Measurements from ENCODE around the gene FSTL5.

Gene FSTL5

DNA sequence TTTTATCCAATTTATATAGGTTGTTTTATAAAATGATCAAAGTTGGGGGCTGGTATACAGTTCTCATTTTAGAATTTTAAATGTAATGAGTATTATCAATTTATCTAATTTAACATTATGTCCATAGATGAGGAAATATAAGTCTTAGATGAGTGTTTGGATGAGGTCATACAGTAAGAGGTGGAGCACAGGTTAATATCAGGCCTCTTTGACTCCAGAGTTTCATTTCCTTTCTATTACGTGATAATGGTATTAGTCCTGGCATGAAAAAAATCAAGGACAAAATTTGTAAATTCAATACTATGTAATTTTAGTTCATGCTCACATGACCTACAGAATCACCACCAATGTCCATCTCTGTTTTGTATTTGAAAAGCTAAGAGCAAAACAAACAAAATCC lies 269.8 kb downstream of the FSTL5 start:
- TF ChIP-seq EZH2 (IDR thresholded peaks at IDR 0.05) = no peak
- no peak for TF ChIP-seq POLR2AphosphoS5 (IDR thresholded peaks at IDR 0.05; ENCODE audit: borderline replicate concordance, low read depth, low read length)
- no peak for TF ChIP-seq FOXP2 (optimal IDR thresholded peaks at IDR 0.05; ENCODE audit: control extremely low read depth, extremely low read length, insufficient read depth)
- no peak overlapping the region for H3K4me3 ChIP-seq
- no peak overlapping the region for H3K9ac ChIP-seq (ENCODE audit: insufficient read length)
- H3K36me3 ChIP-seq (ENCODE audit: insufficient read depth, low read length) = no peaks in the 10 kb centered on the region
- H3K9me3 ChIP-seq (ENCODE audit: low read depth, low read length) = no peaks in the 10 kb centered on the region
- DNase-seq (ENCODE audit: low read depth, low spot score) = no peak
- no peak overlapping the region for H3K27ac ChIP-seq

DNA sequence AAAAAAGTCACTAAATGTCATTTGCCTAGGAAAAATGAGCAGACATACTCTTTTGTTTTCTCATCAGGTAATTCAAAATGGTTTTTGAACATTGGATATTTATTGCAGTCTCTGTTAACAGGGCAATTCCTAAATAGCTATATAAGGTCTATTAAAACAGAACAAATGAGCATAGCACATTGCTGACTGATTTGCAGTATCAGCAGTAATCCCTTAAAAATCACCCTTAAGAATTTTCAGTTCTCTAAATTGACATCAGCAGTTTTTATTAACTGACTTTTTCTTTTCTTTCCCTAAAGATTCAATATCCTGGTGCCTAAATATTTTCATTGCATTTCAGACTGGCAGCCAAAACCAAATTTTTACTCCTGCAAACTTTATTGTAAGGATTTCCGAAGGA lies 270.2 kb downstream of the FSTL5 start:
- Histone ChIP-seq H3K4me3 (no peak overlapping the region), H3K36me3 (ENCODE audit: insufficient read depth, low read length) (no peaks in the 10 kb centered on the region), H3K27ac (no peak overlapping the region), H3K9ac (ENCODE audit: insufficient read length) (no peak overlapping the region), H3K9me3 (ENCODE audit: low read depth, low read length) (no peaks in the 10 kb centered on the region)
- no peak for TF ChIP-seq FOXP2 (optimal IDR thresholded peaks at IDR 0.05; ENCODE audit: control extremely low read depth, extremely low read length, insufficient read depth)
- no peak for TF ChIP-seq EZH2 (IDR thresholded peaks at IDR 0.05)
- no peak for TF ChIP-seq POLR2AphosphoS5 (IDR thresholded peaks at IDR 0.05; ENCODE audit: borderline replicate concordance, low read depth, low read length)
- no peak for DNase-seq (ENCODE audit: low read depth, low spot score)

DNA sequence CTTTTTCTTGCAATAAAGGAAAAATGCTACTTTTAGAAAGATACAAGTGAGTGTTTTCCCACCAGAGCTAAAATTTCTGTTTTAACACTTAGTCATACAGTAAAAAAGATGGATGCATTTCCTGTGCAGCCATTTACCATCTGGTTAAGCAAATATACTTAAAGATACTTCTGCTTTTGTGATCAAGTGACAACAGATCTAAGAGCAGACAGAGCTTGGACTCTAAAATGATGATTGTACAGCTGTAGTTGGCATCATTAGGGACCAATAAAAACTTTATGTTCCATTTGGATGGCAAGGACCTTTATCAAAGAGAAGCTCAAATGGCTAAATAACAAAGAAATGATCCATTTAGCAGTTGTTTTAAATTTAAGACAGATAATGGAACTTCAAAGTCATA lies 270.8 kb downstream of the FSTL5 start:
- Histone ChIP-seq H3K4me3 (no peak overlapping the region), H3K36me3 (ENCODE audit: insufficient read depth, low read length) (no peaks in the 10 kb centered on the region), H3K9me3 (ENCODE audit: low read depth, low read length) (no peaks in the 10 kb centered on the region), H3K9ac (ENCODE audit: insufficient read length) (no peak overlapping the region), H3K27ac (no peak overlapping the region)
- TF ChIP-seq FOXP2 (optimal IDR thresholded peaks at IDR 0.05; ENCODE audit: control extremely low read depth, extremely low read length, insufficient read depth) (no peak), EZH2 (IDR thresholded peaks at IDR 0.05) (no peak), POLR2AphosphoS5 (IDR thresholded peaks at IDR 0.05; ENCODE audit: borderline replicate concordance, low read depth, low read length) (no peak)
- DNase-seq (ENCODE audit: low read depth, low spot score) = no peak

DNA sequence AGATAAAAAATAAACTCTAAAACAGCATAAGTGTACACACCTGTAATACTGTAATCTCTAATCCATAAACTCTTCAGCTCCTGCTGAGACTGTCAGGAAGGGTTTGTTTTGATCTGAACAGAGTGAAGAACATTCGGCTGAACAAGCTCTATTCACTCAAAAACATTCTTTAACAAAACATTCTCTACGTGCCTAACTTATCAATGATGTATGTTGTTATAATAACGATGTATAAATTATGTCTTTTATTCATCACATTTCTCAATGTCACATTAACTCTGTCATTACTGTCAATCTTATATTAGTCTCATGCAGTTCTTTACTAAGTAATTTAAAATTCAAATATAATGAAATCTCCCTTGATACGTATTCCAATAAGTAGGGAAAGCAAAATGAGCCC lies 280.6 kb downstream of the FSTL5 start:
- TF ChIP-seq EZH2 (IDR thresholded peaks at IDR 0.05) (no peak), FOXP2 (optimal IDR thresholded peaks at IDR 0.05; ENCODE audit: control extremely low read depth, extremely low read length, insufficient read depth) (no peak), POLR2AphosphoS5 (IDR thresholded peaks at IDR 0.05; ENCODE audit: borderline replicate concordance, low read depth, low read length) (no peak)

DNA sequence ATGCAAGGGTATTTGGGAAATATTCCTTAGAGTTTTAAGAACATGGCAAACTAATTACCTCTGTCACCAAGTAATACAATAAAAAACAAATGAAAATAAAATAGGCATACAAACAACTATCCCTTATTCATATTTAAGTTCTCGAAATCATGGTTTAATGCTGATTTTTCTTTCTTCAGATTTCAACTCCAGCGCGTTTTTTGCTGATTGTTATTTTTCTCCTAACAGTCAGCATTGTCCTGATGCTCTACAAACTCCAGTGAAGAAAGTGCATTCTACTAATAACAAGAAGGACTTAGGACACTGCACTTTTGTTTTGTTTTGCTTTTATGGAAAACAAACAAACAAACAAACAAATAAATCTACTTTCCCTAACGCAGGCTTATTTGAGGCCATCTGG lies 282.4 kb downstream of the FSTL5 start:
- no peaks in the 10 kb centered on the region for H3K9me3 ChIP-seq (ENCODE audit: low read depth, low read length)
- TF ChIP-seq POLR2AphosphoS5 (IDR thresholded peaks at IDR 0.05; ENCODE audit: borderline replicate concordance, low read depth, low read length) = no peak
- no peak for TF ChIP-seq FOXP2 (optimal IDR thresholded peaks at IDR 0.05; ENCODE audit: control extremely low read depth, extremely low read length, insufficient read depth)
- no peak for TF ChIP-seq EZH2 (IDR thresholded peaks at IDR 0.05)

More for the DNA sequence above, 280.6 kb downstream of the FSTL5 start:
- Histone ChIP-seq H3K4me3 (no peak overlapping the region), H3K9ac (ENCODE audit: insufficient read length) (no peak overlapping the region), H3K9me3 (ENCODE audit: low read depth, low read length) (no peaks in the 10 kb centered on the region), H3K36me3 (ENCODE audit: insufficient read depth, low read length) (no peaks in the 10 kb centered on the region), H3K27ac (no peak overlapping the region)
- no peak for DNase-seq (ENCODE audit: low read depth, low spot score)

DNA sequence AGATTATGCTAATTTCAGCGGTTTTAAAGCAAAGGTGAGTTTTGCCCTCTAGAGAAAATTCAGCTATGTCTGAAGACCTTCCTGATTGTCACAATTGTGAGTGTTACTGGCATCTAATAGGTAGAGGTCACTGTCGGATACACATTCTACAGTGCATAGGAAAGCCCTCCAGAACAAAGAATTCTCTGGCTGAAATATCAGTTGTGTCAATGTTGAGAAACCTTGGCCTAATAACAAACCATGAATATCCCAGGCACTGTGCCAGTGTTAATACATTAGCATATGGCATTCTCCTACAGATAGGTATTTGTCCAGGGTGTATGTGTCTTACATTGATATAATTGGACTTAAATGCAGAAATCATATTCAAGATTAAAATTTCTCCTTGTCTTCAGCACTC lies 294.3 kb downstream of the FSTL5 start:
- no peak for DNase-seq (ENCODE audit: low read depth, low spot score)
- H3K4me3 ChIP-seq = no peak overlapping the region
- H3K27ac ChIP-seq = no peak overlapping the region
- no peaks in the 10 kb centered on the region for H3K36me3 ChIP-seq (ENCODE audit: insufficient read depth, low read length)
- H3K9ac ChIP-seq (ENCODE audit: insufficient read length) = no peak overlapping the region
- TF ChIP-seq POLR2AphosphoS5 (IDR thresholded peaks at IDR 0.05; ENCODE audit: borderline replicate concordance, low read depth, low read length) = no peak
- TF ChIP-seq EZH2 (IDR thresholded peaks at IDR 0.05) = no peak
- H3K9me3 ChIP-seq (ENCODE audit: low read depth, low read length) = no peaks in the 10 kb centered on the region

More for the DNA sequence above, 282.4 kb downstream of the FSTL5 start:
- no peak overlapping the region for H3K9ac ChIP-seq (ENCODE audit: insufficient read length)
- no peak overlapping the region for H3K27ac ChIP-seq
- no peak overlapping the region for H3K4me3 ChIP-seq
- no peaks in the 10 kb centered on the region for H3K36me3 ChIP-seq (ENCODE audit: insufficient read depth, low read length)
- no peak for DNase-seq (ENCODE audit: low read depth, low spot score)

DNA sequence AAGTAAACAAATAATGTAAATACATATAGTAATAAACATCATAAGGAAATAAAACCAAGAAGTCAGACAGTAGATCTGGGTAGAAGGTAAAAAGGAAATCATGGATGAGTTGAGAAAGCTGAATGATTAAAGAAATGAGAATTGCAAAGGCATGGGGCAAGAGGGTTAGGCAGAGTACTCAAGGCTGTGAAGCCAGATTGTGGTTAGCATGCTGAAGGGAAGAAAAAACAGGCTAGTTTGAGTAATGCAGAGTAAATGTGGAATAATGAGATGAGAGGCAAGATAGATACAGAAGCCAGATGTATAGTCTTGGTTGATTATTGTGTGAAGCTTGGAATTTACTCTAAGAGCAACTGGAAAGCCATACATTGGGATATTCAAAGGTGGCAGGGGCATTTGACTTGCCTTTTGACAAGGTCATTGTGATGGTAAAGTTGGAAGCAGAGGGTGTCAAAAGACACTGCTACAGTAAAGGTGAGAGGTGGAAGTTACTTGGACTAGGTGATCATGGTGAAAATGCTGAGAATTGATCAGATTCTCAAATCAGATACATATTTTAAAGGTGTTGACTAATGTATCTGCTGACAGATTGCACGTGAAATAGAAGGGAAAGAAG lies 307.0 kb downstream of the FSTL5 start:
- Histone ChIP-seq H3K9ac (ENCODE audit: insufficient read length) (no peak overlapping the region), H3K9me3 (ENCODE audit: low read depth, low read length) (no peaks in the 10 kb centered on the region), H3K36me3 (ENCODE audit: insufficient read depth, low read length) (no peaks in the 10 kb centered on the region), H3K27ac (no peak overlapping the region), H3K4me3 (no peak overlapping the region)
- TF ChIP-seq POLR2AphosphoS5 (IDR thresholded peaks at IDR 0.05; ENCODE audit: borderline replicate concordance, low read depth, low read length) (no peak), FOXP2 (optimal IDR thresholded peaks at IDR 0.05; ENCODE audit: control extremely low read depth, extremely low read length, insufficient read depth) (no peak), EZH2 (IDR thresholded peaks at IDR 0.05) (no peak)
- no peak for DNase-seq (ENCODE audit: low read depth, low spot score)

DNA sequence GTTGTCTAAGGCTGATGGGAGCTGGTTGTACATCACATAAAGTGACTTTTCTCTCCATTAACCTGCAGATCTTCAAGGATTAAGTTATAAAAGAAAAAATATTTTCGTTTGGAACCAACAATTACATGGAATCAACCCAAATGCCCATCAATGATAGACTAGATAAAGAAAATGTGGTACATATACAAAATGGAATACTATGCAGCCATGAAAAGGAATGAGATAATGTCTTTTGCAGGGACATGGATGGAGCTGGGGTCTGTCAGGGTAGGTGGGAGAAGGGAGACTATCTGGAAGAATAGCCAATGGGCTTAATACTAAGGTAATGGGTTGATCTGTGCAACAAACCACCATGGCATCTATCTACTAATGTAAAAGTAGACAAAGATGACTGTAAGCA lies 313.2 kb downstream of the FSTL5 start:
- no peak for DNase-seq (ENCODE audit: low read depth, low spot score)
- Histone ChIP-seq H3K27ac (no peak overlapping the region), H3K9me3 (ENCODE audit: low read depth, low read length) (no peaks in the 10 kb centered on the region), H3K36me3 (ENCODE audit: insufficient read depth, low read length) (no peaks in the 10 kb centered on the region), H3K4me3 (no peak overlapping the region), H3K9ac (ENCODE audit: insufficient read length) (no peak overlapping the region)
- TF ChIP-seq POLR2AphosphoS5 (IDR thresholded peaks at IDR 0.05; ENCODE audit: borderline replicate concordance, low read depth, low read length) (no peak), FOXP2 (optimal IDR thresholded peaks at IDR 0.05; ENCODE audit: control extremely low read depth, extremely low read length, insufficient read depth) (no peak), EZH2 (IDR thresholded peaks at IDR 0.05) (no peak)

DNA sequence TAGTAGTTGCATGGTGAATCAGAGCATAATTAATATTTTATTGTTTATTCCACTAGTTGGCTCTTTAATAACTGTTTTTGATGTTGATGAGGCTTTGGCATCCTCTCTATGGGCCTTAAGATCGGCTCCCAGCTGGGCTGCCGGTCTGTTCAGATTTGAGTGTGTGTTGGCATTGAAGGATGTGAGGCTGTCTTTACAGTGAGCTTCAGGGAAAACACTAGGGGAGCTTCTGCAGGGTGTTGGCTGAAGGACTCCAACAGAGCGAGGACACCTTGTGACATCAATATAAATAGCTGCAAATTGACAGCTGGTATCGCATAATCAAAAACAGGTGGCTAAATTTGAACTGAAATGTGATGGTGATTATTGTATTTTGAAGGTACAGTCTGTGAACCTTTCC lies 322.0 kb downstream of the FSTL5 start:
- no peak overlapping the region for H3K9ac ChIP-seq (ENCODE audit: insufficient read length)
- no peak overlapping the region for H3K27ac ChIP-seq
- no peaks in the 10 kb centered on the region for H3K36me3 ChIP-seq (ENCODE audit: insufficient read depth, low read length)
- TF ChIP-seq FOXP2 (optimal IDR thresholded peaks at IDR 0.05; ENCODE audit: control extremely low read depth, extremely low read length, insufficient read depth) = no peak
- no peak for TF ChIP-seq POLR2AphosphoS5 (IDR thresholded peaks at IDR 0.05; ENCODE audit: borderline replicate concordance, low read depth, low read length)
- no peak for TF ChIP-seq EZH2 (IDR thresholded peaks at IDR 0.05)
- no peaks in the 10 kb centered on the region for H3K9me3 ChIP-seq (ENCODE audit: low read depth, low read length)
- no peak for DNase-seq (ENCODE audit: low read depth, low spot score)
- no peak overlapping the region for H3K4me3 ChIP-seq
